Measurements from ENCODE around the gene GRB10.

The GRB10 gene

DNA sequence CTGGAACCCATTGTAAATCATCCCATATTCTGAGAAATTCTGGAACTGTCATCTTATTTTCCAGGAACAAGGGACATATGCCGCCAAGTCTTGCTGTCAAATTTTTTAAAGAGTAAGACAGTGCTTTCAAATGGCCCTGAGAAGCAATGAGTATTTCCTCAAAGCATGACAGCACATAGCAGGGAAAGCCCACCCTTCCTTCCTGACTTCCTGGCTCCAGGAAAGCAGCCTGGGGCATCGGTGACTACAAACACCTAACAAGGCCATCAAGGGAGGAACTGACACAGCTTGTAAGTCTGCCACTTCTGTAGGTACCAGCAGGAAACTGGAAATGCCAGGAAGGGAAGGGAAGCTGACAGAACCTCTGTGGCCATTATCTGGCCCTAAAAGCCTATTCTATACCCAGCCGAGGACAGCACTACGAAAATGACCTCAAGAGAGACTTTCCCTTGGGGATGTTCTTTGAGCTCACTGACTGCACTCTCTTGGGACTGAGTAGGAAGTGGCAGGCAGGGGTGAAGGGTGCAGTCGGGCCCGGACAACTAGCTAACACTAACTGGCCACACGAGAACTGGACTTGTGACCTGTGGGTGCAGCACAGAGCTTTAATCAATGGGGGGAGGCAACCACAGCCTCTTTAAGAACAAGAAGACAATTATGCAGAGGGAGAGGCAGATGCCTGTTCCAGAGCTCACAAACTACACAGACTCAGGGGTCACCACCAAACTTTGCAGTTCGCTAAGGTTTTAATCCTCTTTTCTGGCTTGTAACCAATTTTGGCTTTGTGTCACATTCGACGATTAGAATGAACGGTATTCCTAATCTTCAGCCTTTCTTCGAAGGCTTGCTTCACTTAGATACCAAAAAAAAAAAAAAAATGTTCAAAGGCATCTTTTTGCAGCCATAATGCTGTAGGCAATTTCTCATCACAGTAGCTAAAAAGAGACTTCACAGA is 52.0 kb downstream of the GRB10 start:
- no peak for TF ChIP-seq CTCF (IDR thresholded peaks at IDR 0.05; ENCODE audit: low read depth, low read length)
- Histone ChIP-seq H3K27me3 (ENCODE audit: insufficient read depth, low read depth, severe bottlenecking) (no peaks in the 10 kb centered on the region), H3K9me3 (ENCODE audit: severe bottlenecking) (no peaks in the 10 kb centered on the region), H3K27ac (no peak overlapping the region), H3K4me3 (ENCODE audit: low read depth, low read length) (no peak overlapping the region), H3K36me3 (no peaks in the 10 kb centered on the region)
- no peak for DNase-seq

DNA sequence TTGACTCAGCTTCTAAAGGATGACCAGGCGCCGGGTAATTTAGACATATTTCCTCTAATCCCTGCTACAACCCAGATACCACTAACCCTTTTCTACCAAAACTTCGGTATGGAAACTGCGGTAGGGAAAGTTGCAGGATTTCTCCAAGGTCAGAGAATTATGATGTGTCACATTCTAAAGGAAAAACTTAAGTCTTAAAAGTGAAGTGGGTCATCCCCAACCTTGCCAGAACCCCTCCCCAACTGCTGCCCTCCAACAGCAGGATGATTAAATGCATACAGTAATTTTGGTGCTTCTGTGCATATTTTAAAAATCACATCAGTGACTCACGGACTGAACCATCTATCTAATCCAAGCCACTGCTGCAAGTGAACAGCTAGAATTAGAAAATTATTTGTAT is 52.7 kb downstream of the GRB10 start:
- no peaks in the 10 kb centered on the region for H3K9me3 ChIP-seq (ENCODE audit: severe bottlenecking)
- H3K27ac ChIP-seq: no peak overlapping the region
- no peaks in the 10 kb centered on the region for H3K36me3 ChIP-seq
- no peak for TF ChIP-seq CTCF (IDR thresholded peaks at IDR 0.05; ENCODE audit: low read depth, low read length)
- no peak for DNase-seq
- no peak overlapping the region for H3K4me3 ChIP-seq (ENCODE audit: low read depth, low read length)
- no peaks in the 10 kb centered on the region for H3K27me3 ChIP-seq (ENCODE audit: insufficient read depth, low read depth, severe bottlenecking)

- Histone ChIP-seq H3K27me3 (ENCODE audit: insufficient read depth, low read depth, severe bottlenecking) (no peaks in the 10 kb centered on the region), H3K36me3 (no peaks in the 10 kb centered on the region), H3K27ac (no peak overlapping the region), H3K4me3 (ENCODE audit: low read depth, low read length) (no peak overlapping the region), H3K9me3 (ENCODE audit: severe bottlenecking) (no peaks in the 10 kb centered on the region)
- no peak for TF ChIP-seq CTCF (IDR thresholded peaks at IDR 0.05; ENCODE audit: low read depth, low read length)
- DNase-seq: no peak
Measured at GRCh38 chr7:50728184-50728583, 54.5 kb downstream of the GRB10 start.

DNA sequence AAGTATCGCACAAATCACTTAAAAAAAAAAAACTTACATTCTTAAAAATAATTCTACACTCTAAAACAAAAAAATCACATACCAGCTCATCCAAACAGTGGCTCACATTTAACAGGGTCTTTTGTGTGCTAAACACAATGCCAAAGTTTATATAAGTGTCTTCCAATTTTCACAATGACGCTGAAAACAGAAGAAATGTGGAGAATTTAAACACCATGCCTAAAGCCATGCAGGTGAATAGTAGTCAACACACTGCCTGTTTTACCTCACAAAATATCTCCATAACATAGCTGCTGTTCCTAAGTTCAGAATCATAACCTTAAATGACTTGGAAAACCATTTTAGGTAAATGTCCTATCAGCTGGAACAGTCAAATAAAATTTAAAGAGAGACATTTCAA is 55.0 kb downstream of the GRB10 start:
- no peak for TF ChIP-seq CTCF (IDR thresholded peaks at IDR 0.05; ENCODE audit: low read depth, low read length)
- H3K27me3 ChIP-seq (ENCODE audit: insufficient read depth, low read depth, severe bottlenecking): no peaks in the 10 kb centered on the region
- no peak for DNase-seq

GRCh38 chr7:50727072-50727471 is 55.6 kb downstream of the GRB10 start:
- Histone ChIP-seq H3K27ac (no peak overlapping the region), H3K36me3 (no peaks in the 10 kb centered on the region), H3K4me3 (ENCODE audit: low read depth, low read length) (no peak overlapping the region), H3K27me3 (ENCODE audit: insufficient read depth, low read depth, severe bottlenecking) (no peaks in the 10 kb centered on the region), H3K9me3 (ENCODE audit: severe bottlenecking) (no peaks in the 10 kb centered on the region)
- TF ChIP-seq CTCF (IDR thresholded peaks at IDR 0.05; ENCODE audit: low read depth, low read length): no peak
- no peak for DNase-seq

More for the DNA sequence above, 55.0 kb downstream of the GRB10 start:
- H3K4me3 ChIP-seq (ENCODE audit: low read depth, low read length): no peak overlapping the region
- H3K27ac ChIP-seq: no peak overlapping the region
- no peaks in the 10 kb centered on the region for H3K36me3 ChIP-seq
- H3K9me3 ChIP-seq (ENCODE audit: severe bottlenecking): no peaks in the 10 kb centered on the region
